ENCODE results near the gene CUL4B. TPM values are rescaled to one million over a fixed set of nuclear protein-coding genes. Genes with fewer than 3 reads are reported as not detected.
"Not testable (repeated sequence)": the region's sequence is repeated elsewhere in the genome, so short reads cannot be mapped to it uniquely, and the experiment has no call there.

The CUL4B gene
- total RNA-seq, 1 donor from 2014 or later: 35.5 TPM

GRCh38 chrX:120534413-120535205 lies 26.2 kb downstream of the CUL4B start:
- DNase-seq (ENCODE audit: low spot score in 2 of 2) (no peak), FAIRE-seq (no peak)

- no peak for FAIRE-seq
- no peak for DNase-seq (ENCODE audit: low spot score in 2 of 2)
Measured at GRCh38 chrX:120522820-120523219, 37.9 kb downstream of the CUL4B start.

DNA sequence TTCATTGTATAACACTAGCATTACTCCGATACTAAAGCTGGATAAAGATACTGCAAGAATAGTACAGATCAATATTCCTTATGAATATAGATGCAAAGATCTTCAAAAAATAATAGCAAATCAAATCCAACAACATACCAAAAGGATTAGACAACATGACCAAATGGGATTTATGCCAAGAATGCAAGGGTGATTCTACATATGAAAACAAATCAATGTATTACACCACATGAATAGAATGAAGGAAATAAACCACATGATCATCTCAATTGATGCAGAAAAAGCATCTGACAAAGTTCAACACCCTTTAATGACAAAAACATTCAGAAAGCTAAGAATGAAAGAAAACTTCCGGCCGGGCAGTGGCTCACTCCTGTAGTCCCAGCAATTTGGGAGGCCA lies 42.8 kb downstream of the CUL4B start:
- no peak for FAIRE-seq
- no peak for DNase-seq (ENCODE audit: low spot score in 2 of 2)

- no peak for FAIRE-seq
Measured at GRCh38 chrX:120514236-120514635, 46.5 kb downstream of the CUL4B start.

DNA sequence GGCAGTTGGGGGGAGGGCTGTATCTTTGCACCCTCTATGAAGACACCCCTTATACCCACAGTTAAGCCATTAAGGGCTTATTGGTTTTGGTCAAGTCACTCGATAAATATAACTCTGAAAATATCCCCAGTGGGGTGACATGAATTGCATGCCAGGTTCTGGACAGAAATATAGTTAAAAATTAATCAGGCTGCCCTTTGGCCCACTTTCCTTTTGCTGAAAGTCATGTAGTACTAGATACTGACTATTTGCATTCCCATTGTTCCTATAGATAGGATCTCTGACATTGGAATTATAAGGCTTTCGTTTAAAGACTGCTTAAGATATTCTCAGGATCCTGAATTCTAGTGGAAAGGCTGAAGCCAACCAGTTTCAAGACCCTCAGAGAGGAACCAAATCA lies 48.1 kb downstream of the CUL4B start:
- no peak for FAIRE-seq
- no peak for DNase-seq (ENCODE audit: low spot score in 2 of 2)

More at GRCh38 chrX:120514236-120514635, 46.5 kb downstream of the CUL4B start:
- DNase-seq (ENCODE audit: low spot score in 2 of 2): no peak

- DNase-seq (ENCODE audit: low spot score in 2 of 2): no peak
- no peak for FAIRE-seq
Measured at GRCh38 chrX:120512222-120512621, 48.5 kb downstream of the CUL4B start.

DNA sequence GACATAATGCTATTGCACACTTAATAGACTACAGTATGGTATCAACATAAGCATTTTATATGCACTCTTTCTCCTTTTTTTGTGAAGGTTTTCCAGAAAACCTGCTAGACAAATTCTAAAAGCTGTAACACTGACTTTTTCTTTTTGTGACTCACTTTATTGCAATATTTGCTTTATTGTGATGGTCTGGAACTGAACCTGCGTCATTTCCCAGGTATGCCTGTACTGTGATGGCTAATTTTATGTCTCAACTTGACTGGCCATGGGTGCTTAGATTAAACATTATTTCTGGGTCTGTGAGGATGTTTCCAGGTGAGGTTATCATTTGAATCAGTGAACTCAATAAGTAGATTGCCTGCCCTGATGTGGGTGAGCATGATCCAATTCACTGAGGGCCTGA lies 56.2 kb downstream of the CUL4B start:
- DNase-seq (ENCODE audit: low spot score in 2 of 2): no peak
- FAIRE-seq: no peak

DNA sequence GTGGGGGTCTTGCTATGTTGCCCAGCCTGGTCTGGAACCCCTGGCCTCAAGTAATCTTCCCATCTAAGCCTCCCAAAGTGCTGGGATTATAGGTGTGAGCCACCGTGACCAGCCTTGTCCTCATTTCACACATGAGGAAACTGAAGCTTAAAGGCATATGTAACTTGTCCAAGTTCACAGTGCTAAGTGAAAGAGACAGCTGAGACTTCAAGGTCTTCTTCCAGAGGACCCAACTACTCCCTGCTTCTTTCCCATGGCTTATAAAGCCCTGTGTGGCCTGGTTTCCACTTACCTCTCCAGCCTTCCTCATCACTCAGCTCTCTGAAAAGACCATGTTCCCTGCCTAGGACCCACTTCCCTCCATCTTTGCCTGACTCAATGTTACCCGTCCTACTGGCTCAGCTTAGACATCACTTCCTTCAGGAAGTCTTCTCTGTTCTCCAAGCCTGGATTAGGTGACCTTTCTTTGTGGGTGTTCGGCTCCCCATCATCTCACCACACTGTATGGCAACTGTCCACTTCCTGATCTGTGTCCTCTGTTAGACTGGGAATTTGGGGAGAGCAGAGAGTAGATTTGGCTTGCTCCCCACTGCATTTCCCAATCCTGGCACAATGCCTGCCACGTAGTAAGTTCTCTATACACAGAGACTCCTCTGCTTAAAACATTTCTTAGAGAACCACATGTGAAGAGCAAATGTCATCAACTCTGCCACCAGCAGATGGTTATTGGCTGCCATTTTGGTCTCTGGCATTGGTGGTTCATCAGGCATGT lies 61.3 kb downstream of the CUL4B start:
- no peak for FAIRE-seq
- no peak for DNase-seq (ENCODE audit: low spot score in 2 of 2)

GRCh38 chrX:120490119-120490518 lies 70.6 kb downstream of the CUL4B start:
- not testable (repeated sequence) for DNase-seq (ENCODE audit: low spot score in 2 of 2); FAIRE-seq

DNA sequence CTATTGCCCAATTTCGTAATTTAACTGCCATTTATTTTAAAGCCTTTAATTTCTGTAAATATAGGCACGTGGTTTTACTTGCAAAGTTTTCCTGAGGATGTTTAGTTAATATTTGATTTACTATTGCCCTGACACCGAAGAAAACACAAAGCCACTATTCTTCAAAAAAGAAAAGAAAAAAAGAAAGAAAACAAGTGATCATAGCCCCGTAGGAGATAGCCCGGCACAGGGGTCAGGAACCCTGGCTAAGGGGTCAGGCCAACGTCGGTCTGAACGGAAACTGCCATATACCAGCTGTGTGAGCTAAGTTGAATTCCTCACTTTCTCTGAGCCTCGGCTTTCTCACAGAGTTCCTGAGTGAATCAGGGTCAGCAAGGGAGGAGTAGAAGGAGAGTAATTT lies 74.0 kb downstream of the CUL4B start:
- FAIRE-seq (no peak), DNase-seq (ENCODE audit: low spot score in 2 of 2) (no peak)

DNA sequence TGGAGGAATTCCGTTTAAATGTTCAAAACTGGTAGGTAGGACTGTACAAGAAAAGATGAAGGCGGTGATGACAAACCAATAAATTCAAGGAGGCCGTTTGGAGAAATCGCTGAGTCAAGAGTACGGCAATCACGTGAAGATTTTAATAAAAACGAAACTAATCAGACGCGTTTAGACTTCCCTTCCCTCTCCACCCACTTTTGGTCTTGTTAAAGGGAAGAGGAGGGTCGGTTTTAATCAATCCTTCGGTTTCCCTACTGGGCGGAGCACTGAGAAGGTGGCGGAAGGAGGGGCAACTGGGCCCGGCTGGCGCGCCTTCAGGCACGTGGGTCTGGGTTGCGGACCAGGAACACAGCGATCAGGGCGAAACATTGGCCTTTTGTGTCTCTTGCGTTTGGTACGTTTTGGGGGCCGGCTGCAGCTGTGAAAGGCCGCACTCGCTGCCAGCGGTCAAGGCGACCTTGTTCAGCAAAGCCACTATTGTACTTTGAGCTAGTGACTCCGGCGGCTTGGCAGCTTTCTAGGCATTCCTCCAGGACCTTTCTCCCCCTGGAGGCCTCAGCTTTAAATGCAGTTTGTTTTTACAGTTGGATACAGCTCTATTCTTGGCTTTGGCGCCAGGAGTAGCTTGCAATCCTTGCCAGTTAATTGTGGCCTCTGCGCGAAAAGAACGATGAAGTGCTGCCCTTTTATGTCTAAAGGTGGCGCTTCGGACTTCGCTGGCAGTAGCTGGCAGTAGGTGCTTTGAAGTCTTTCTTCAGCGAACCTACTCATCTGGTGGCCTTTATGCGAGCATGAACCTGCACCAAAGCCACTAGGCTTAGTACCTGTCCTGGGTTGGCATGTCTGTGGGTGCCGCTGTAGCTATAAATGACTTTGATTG lies 74.9 kb downstream of the CUL4B start:
- DNase-seq (ENCODE audit: low spot score in 2 of 2): peak; percentile 33 to 44
- no peak for FAIRE-seq

DNA sequence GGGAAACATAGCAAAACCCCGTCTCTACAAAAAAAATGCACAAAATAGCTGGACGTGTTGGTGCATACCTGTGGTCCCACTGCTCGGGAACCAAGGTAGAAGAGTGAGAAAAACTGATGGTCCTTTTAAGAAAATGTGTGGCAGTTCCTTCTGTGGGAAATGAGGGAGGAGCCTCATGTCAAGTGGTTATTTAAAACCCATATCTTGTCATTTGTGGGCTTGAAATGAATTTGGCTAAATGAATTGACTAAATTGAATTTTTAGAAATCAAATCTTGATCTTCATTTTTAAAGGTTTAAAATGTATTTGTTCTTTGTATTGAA lies 75.5 kb downstream of the CUL4B start:
- DNase-seq (ENCODE audit: low spot score in 2 of 2) (peak in 1 of 2 donors; percentile 6), FAIRE-seq (no peak)

DNA sequence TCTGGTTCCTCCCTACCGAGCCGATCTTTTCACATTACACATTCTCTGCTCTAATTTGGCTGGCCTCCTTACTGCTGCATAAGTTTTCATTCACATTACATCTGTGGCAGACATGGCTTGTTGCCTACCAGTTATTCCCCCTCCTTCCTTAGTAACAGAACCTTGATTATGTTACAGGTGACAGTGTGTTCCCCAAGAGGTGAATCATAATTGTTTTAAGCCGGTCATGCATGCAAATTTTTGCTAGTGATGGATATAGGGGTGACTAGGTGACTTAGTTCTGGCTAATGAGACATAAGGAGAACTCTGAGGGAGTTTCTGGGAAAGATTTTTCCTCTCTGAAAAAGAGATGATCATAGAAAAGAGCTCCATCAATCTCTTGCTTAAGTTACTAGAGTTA lies 83.3 kb downstream of the CUL4B start:
- DNase-seq (ENCODE audit: low spot score in 2 of 2) (no peak), FAIRE-seq (no peak)

DNA sequence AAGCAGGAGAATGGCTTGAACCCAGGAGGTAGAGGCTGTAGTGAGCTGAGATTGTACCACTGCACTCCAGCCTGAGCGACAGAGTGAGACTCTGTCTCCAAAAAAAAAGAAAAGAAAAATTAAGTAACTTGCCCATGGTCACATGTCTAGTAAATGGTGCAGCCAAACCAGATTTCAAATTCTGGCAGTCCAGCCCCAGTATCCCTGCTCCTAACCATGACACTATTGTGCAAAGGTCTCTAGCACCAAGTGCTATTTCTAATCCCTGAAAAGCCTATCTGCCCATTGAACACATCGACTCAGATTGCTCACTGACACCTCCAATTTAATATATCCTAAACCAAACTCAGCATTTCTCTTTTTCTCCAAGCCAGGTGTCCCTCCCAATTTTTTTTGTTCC lies 84.0 kb downstream of the CUL4B start:
- DNase-seq (ENCODE audit: low spot score in 2 of 2): no peak
- FAIRE-seq: no peak

DNA sequence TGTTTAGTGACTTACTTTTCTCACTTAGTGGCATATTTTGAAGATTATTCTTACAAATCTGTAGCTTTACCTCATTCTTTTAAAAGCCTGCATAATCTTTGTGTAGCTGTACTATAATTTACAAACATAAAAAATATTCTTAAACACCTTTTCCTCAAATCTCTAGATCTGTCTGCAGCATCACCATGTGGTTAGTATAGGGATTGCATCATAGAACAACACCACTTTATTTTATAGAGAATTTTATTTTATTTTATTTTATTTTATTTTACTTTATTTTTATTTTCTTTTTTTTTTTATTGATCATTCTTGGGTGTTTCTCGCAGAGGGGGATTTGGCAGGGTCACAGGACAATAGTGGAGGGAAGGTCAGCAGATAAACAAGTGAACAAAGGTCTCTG lies 85.3 kb downstream of the CUL4B start:
- peak; percentile 95 for FAIRE-seq
- DNase-seq (ENCODE audit: low spot score in 2 of 2): not testable (repeated sequence)

Small RNA genes lying within 50 kb of the gene (small RNA-seq; reads per million reads assigned to genes)
- gene RNU7-37P: not detected

Other genes starting within 250 kb of the CUL4B start
- 1.6 TPM for gene TMEM255A, start 249.5 kb downstream of the CUL4B start, total RNA-seq
- not detected for gene ATP1B4, start 198.9 kb downstream of the CUL4B start, total RNA-seq
- gene LAMP2, start 91.7 kb downstream of the CUL4B start, total RNA-seq: 33.8 TPM
- 42.0 TPM for gene MCTS1, start 43.1 kb upstream of the CUL4B start, total RNA-seq
- 15.9 TPM for gene C1GALT1C1, start 69.1 kb upstream of the CUL4B start, total RNA-seq

Measured in frontal cortex (tissue), 4 donors.